Peyer's patch (tissue), 4 donors: ENCODE results near the gene OST4.

Experiments
- CTCF ChIP-seq, 6 experiments: fragments of 450-650 bp in 4 of 6; fragments of 200-600 bp in 2 of 6; sonication (generic) in 1 of 6; IDR thresholded peaks; one replicate each; pipeline ENCODE4 v1.5.1; 2017 to 2019; ENCODE audit warnings: antibody characterized with exemption in 6 of 6, mild to moderate bottlenecking in 3 of 6, moderate library complexity in 1 of 6
- POLR2A ChIP-seq, 2 donors: fragments of 450-650 bp; IDR thresholded peaks; one replicate each; pipeline ENCODE4 v1.5.1; 2017; ENCODE audit warnings: antibody characterized with exemption in 2 of 2, mild to moderate bottlenecking in 2 of 2, moderate library complexity in 2 of 2

GRCh38 chr2:27093430-27094352 lies 22.2 kb upstream of the OST4 start:
- TF ChIP-seq CTCF (IDR thresholded peaks at IDR 0.05) (peak in 3 of 6 experiments; percentile 28 to 41 (median 31)), POLR2A (IDR thresholded peaks at IDR 0.05) (peak; percentile 44 to 65)
